HepG2 (cell line): ENCODE data around the gene ULK4. TPM values are rescaled to one million over a fixed set of nuclear protein-coding genes. Genes with fewer than 3 reads are reported as not detected.
A peak's percentile ranks its signal among the peaks of the same experiment; 100 is the strongest.

Source experiments
- ATAC-seq: fragments of 200-7000 bp; cut with Tn5 transposase; 3 replicates; pipeline ENCODE4 v1.9.1; 2020; ENCODE audit warnings: mild to moderate bottlenecking, moderate library complexity
- BruUV-seq: library from RNA; stranded (reverse); fragments of 400-500 nt; replicated peaks from 2 replicates; lab custom pipeline; 2021; lab: Mats Ljungman, UMichigan
- CTCF ChIA-PET: fragments of 300-600 bp; formaldehyde crosslinking; extraction: SDS; loops from one replicate; lab custom pipeline; 2021; ENCODE audit warnings: low total read pairs, inconsistent platforms, low intra/inter-chr PET ratio; lab: Yijun Ruan, JAX
- POLR2A ChIA-PET: fragments of 350-600 bp; sonication (Branson Sonifier 250); formaldehyde crosslinking; loops from one replicate; lab custom pipeline; 2020; ENCODE audit warnings: antibody characterized with exemption, inconsistent platforms; lab: Yijun Ruan, JAX
- DNase-seq: peaks from one replicate; pipeline ENCODE4 v3.0.0-alpha.2; 2015; ENCODE audit warnings: low spot score
- FAIRE-seq: peaks from 3 replicates; lab custom pipeline; 2011; peaks lifted over from hg19 to GRCh38; lab: Jason Lieb, UNC
- H2AFZ ChIP-seq: one replicate; pipeline ENCODE4 v1.6.1; 2011; ENCODE audit warnings: low read length, inconsistent platforms
- H3K27ac ChIP-seq: fragments of 300-600 bp; 3 replicates; pipeline ENCODE4 v1.8.0; 2011; ENCODE audit warnings: mixed run types, mild to moderate bottlenecking, mixed read lengths, low read length, inconsistent platforms; ENCODE audit not compliant: insufficient read depth; ENCODE audit errors: extremely low read length
- H3K27me3 ChIP-seq, 2 experiments: fragments of 200-600 bp in 1 of 2; 2 replicates in 1 of 2; 3 replicates in 1 of 2; pipeline versions ENCODE4 v1.6.0 to v1.8.0; 2011; ENCODE audit warnings: low read length in 2 of 2, mild to moderate bottlenecking in 2 of 2, moderate library complexity in 2 of 2, inconsistent platforms in 1 of 2; ENCODE audit not compliant: insufficient read depth in 2 of 2, control insufficient read depth in 1 of 2
- H3K36me3 ChIP-seq, 2 experiments: fragments of 200-600 bp in 1 of 2; replicated peaks in 1 of 2; 2 replicates in 1 of 2; 3 replicates in 1 of 2; pipeline versions ENCODE4 v1.5.1 to v1.8.0; 2011; ENCODE audit warnings: low read length in 2 of 2, inconsistent platforms in 1 of 2; ENCODE audit not compliant: insufficient read depth in 2 of 2, control insufficient read depth in 1 of 2
- H3K4me1 ChIP-seq: 2 replicates; pipeline ENCODE4 v1.5.1; 2012; ENCODE audit warnings: low read length, inconsistent platforms; ENCODE audit not compliant: insufficient read depth
- H3K4me2 ChIP-seq: 2 replicates; pipeline ENCODE4 v1.6.0; 2011; ENCODE audit warnings: low read depth, low read length, inconsistent platforms
- H3K4me3 ChIP-seq, 3 experiments: fragments of 200-600 bp in 1 of 3; sonication (generic), shearing (Covaris generic) in 1 of 3; replicated peaks in 1 of 3; 2 replicates each; pipeline ENCODE4 v1.5.1; 2011 to 2016; ENCODE audit warnings: low read length in 3 of 3, inconsistent platforms in 2 of 3, low read depth in 2 of 3, mild to moderate bottlenecking in 2 of 3, control low read depth in 1 of 3, mixed read lengths in 1 of 3; ENCODE audit not compliant: insufficient read depth in 1 of 3
- H3K79me2 ChIP-seq: one replicate; pipeline ENCODE4 v1.6.1; 2011; ENCODE audit warnings: low read length, inconsistent platforms; ENCODE audit not compliant: insufficient read depth
- H3K9ac ChIP-seq: 2 replicates; pipeline ENCODE4 v1.6.0; 2011; ENCODE audit warnings: mild to moderate bottlenecking, low read depth, low read length, inconsistent platforms; ENCODE audit not compliant: insufficient read depth
- H3K9me3 ChIP-seq: 2 replicates; pipeline ENCODE4 v1.5.1; 2012; ENCODE audit warnings: mild to moderate bottlenecking, low read length
- H4K20me1 ChIP-seq: 2 replicates; pipeline ENCODE4 v1.6.0; 2011; ENCODE audit warnings: inconsistent platforms, mild to moderate bottlenecking, low read length, moderate library complexity; ENCODE audit not compliant: insufficient read depth
- CBX1 ChIP-seq: IDR thresholded peaks from one replicate; pipeline ENCODE4 v1.6.1; 2016; ENCODE audit warnings: antibody characterized with exemption, low read depth
- MAFF ChIP-seq: IDR thresholded peaks from 2 replicates; pipeline ENCODE4 v1.6.1; 2011; ENCODE audit warnings: low read depth, low read length, improper control_type of control experiment
- MAFK ChIP-seq, 2 experiments: IDR thresholded peaks in 1 of 2; conservative IDR thresholded peaks in 1 of 2; 2 replicates each; pipeline ENCODE4 v1.6.1; 2011; ENCODE audit warnings: improper control_type of control experiment in 2 of 2, low read length in 2 of 2
- NFE2L2 ChIP-seq: fragments of 150-350 bp; IDR thresholded peaks from 2 replicates; pipeline ENCODE4 v1.6.1; 2014; ENCODE audit warnings: low read length
- ZNF235 ChIP-seq: sonication (generic); formaldehyde crosslinking; IDR thresholded peaks from 2 replicates; pipeline ENCODE4 v1.8.1; 2023; ENCODE audit warnings: mild to moderate bottlenecking, missing genetic modification reagents, borderline replicate concordance
- ZNF362 ChIP-seq: sonication (generic); formaldehyde crosslinking; IDR thresholded peaks from 2 replicates; pipeline ENCODE4 v1.4.0; 2020; ENCODE audit warnings: missing genetic modification reagents, mild to moderate bottlenecking, borderline replicate concordance
- WGBS: methylation state at CpG from one replicate; pipeline ENCODE4 v1.1.6; 2017; ENCODE audit warnings: low lambda C conversion rate; 5-methylcytosine and 5-hydroxymethylcytosine counted together
- in situ Hi-C: cut with HindIII; loops from 2 replicates; pipeline ENCODE4 v1.10.0; 2017; ENCODE audit warnings: low pct_unique_long_range_greater_than_20kb; ENCODE audit not compliant: extremely low pct_ligation_motif_present
- intact Hi-C: fragments of 100-400 bp; cut with micrococcal nuclease; formaldehyde crosslinking; loops from one replicate; pipeline ENCODE4 v1.10.0; 2022; ENCODE audit not compliant: unreplicated experiment
- polyA plus RNA-seq, 8 experiments: library from polyadenylated mRNA; depleted of rRNA in 3 of 8; stranded (reverse) in 7 of 8; unstranded in 1 of 8; fragments of >200 nt; fragmentation: Illumina TruSeq in 4 of 8; extraction: Trizol in 4 of 8; gene quantifications; 2 replicates each; pipeline versions ENCODE4 v1.2.1 to v1.2.3, GENCODE V29; 2011 to 2016; ENCODE audit warnings: low read depth in 4 of 8, missing spikeins in 1 of 8, mixed read lengths in 1 of 8; ENCODE audit not compliant: insufficient read depth in 1 of 8
- total RNA-seq, 5 experiments: library from RNA; depleted of rRNA; stranded (reverse); fragments of >200 nt; fragmentation: Illumina TruSeq; extraction: Trizol; gene quantifications; 2 replicates each; pipeline ENCODE4 v1.2.3, GENCODE V29; 2016; ENCODE audit warnings: low read depth in 1 of 5
- TF ChIP-seq, protein P1 (sequence below): sonication (generic); formaldehyde crosslinking; conservative IDR thresholded peaks from 2 replicates; pipeline ENCODE4 v1.8.1; 2023; ENCODE audit warnings: missing genetic modification reagents

ULK4 gene
- total and polyA plus RNA-seq, 2 of the 13 experiments (the other 11 are each of a cell fraction or from before 2014, with no cell fraction given), result 6.7 to 11.8 TPM

GRCh38 chr3:41698898-41699297, 263.0 kb downstream of the ULK4 start:
- Histone ChIP-seq H3K36me3 (no peaks in the 10 kb centered on the region; a peak in 1 of 5 replicates), H3K27ac (no peak overlapping the region), H3K4me2 (no peak overlapping the region), H4K20me1 (no peaks in the 10 kb centered on the region), H2AFZ (no peak overlapping the region), H3K4me3 (no peak overlapping the region), H3K9ac (no peak overlapping the region), H3K4me1 (no peaks in the 10 kb centered on the region), H3K9me3 (no peaks in the 10 kb centered on the region), H3K79me2 (no peaks in the 10 kb centered on the region), H3K27me3 (no peaks in the 10 kb centered on the region)
- POLR2A ChIA-PET, result no interaction called here
- in situ Hi-C loops (no loop called here), intact Hi-C loops (no loop called here)
- CTCF ChIA-PET, result no interaction called here
- DNase-seq, result no peak
- no peak for FAIRE-seq
- WGBS, result 94% methylated on average over 3 of the region's 3 CpGs
- BruUV-seq, result no TSS peak
- TF ChIP-seq ZNF235 (CRISPR knock-in tag) (no peak), NFE2L2 (peak; percentile 86), ZNF362 (no peak), CBX1 (no peak), MAFF (peak; percentile 58; the same call in 1 of the 2 replicates), MAFK (conservative IDR thresholded peaks at IDR 0.05 in 1 of 2, IDR thresholded peaks at IDR 0.05 in 1 of 2; ENCODE audit: low read length in 2 of 2) (peak; percentile 70 to 72)
- TF ChIP-seq, protein P1, sequence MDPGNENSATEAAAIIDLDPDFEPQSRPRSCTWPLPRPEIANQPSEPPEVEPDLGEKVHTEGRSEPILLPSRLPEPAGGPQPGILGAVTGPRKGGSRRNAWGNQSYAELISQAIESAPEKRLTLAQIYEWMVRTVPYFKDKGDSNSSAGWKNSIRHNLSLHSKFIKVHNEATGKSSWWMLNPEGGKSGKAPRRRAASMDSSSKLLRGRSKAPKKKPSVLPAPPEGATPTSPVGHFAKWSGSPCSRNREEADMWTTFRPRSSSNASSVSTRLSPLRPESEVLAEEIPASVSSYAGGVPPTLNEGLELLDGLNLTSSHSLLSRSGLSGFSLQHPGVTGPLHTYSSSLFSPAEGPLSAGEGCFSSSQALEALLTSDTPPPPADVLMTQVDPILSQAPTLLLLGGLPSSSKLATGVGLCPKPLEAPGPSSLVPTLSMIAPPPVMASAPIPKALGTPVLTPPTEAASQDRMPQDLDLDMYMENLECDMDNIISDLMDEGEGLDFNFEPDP (CRISPR knock-in tag), result no peak
- no peak for ATAC-seq
